ENCODE data around the gene MRO.

GRCh38 chr18:50775207-50775606, 44.6 kb downstream of the MRO start:
- TF ChIP-seq CTCF (IDR thresholded peaks at IDR 0.05; ENCODE audit: insufficient read depth, low read depth, low read length) = no peak
- TF ChIP-seq EZH2 (IDR thresholded peaks at IDR 0.05; ENCODE audit: insufficient read depth, low read length) = no peak

All from astrocyte (in vitro differentiated cells and primary cell).